Measurements from ENCODE around the gene RCOR2.

The RCOR2 gene

DNA sequence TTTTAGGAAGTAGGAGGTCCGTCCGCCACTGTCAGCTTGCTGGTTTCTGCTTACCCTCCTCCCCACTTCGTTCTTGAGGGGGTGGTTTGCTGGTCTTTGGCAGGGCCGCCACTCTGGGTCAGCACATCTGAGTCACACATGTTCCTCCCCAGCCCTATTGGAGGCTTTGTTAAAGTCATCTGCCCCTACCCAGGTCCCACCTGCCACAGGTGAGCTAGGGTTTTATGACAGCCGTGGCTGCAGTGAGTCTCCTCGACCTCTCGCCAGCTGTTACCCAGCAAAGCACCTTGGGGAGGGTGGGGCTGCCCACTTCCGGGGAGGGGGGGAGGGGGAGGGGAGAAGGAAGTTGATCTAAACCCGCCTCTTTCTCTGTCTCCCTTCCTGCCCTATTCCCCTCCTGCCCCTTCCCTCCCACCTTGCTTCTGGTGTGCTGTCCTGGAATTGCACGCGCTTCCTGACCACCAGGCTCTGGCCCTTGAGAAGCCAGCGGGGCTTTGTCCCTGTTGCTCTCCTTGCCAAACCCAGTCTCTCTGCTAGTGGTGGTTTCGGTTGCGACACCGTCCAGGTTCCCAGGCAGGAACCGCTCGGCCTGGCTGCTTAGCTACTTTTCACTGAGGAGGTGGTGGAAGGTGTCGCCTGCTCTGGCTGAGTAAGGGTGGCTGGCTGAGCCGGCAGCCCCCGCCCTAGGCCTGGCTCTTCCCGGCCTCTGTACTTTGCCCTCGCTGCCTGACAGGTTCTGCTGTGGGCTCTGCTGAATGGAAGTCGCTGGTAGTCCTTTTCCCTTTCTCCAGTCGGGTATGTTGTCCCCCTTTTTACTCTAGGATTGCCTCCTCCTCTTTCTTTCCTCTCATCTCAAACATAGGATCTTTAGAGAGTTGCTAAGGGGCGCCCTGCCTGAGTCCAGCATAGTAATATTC, 28.5 kb downstream of the RCOR2 start:
- DNase-seq (ENCODE audit: low read depth) = peak; percentile 79
- TF ChIP-seq, protein P1, sequence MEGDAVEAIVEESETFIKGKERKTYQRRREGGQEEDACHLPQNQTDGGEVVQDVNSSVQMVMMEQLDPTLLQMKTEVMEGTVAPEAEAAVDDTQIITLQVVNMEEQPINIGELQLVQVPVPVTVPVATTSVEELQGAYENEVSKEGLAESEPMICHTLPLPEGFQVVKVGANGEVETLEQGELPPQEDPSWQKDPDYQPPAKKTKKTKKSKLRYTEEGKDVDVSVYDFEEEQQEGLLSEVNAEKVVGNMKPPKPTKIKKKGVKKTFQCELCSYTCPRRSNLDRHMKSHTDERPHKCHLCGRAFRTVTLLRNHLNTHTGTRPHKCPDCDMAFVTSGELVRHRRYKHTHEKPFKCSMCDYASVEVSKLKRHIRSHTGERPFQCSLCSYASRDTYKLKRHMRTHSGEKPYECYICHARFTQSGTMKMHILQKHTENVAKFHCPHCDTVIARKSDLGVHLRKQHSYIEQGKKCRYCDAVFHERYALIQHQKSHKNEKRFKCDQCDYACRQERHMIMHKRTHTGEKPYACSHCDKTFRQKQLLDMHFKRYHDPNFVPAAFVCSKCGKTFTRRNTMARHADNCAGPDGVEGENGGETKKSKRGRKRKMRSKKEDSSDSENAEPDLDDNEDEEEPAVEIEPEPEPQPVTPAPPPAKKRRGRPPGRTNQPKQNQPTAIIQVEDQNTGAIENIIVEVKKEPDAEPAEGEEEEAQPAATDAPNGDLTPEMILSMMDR (IDR thresholded peaks at IDR 0.05; ENCODE audit: low read length, missing control alignments) = no peak
- H3K4me3 ChIP-seq (replicated peaks; ENCODE audit: low read depth, low read length) = peak overlapping the region; percentile 17

GRCh38 chr11:63887386-63887999, 29.5 kb downstream of the RCOR2 start:
- H3K4me3 ChIP-seq (replicated peaks; ENCODE audit: low read depth, low read length) = no peak overlapping the region
- DNase-seq (ENCODE audit: low read depth) = no peak
- TF ChIP-seq, protein P1 (IDR thresholded peaks at IDR 0.05; ENCODE audit: low read length, missing control alignments) = no peak

DNA sequence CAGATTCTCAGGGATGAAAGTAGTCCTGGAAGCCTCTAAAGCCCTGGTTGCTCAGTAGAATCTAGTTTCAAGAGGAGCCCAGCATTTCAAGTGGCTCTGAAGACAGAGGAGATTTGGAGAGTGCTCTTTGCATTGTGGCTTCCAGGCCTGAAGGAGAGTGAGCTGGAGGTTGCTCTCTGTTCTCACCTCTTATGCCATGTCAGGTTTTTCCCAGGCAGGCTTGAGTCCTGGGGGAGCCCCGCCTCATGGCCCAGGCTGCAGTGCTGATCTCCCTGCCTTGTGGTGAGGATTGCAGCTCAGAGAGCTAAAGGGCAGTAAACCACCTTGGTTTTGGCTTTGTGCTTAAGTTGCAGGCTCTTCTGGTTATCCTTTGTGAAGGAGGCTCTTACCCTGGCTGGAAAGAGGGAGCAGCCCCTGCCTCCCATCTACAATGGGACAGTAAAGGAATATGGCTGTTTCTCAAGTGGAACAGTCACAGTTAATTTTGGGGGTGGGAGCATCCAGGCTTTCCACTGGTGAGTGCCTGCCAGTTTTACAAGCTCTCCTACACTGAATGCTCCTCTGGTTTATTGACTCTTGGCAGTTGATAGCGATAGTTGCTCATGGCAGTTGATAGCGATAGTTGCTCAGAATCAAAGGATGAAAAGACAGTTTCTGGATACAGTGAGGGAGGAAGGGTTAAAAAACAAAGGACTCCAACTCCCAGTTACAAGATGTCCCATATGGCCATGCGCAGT, 32.6 kb downstream of the RCOR2 start:
- DNase-seq (ENCODE audit: low read depth) = no peak
- H3K4me3 ChIP-seq (replicated peaks; ENCODE audit: low read depth, low read length) = no peak overlapping the region
- TF ChIP-seq, protein P1 (IDR thresholded peaks at IDR 0.05; ENCODE audit: low read length, missing control alignments) = no peak

GRCh38 chr11:63883791-63884190, 33.2 kb downstream of the RCOR2 start:
- DNase-seq (ENCODE audit: low read depth) = no peak
- TF ChIP-seq, protein P1 (IDR thresholded peaks at IDR 0.05; ENCODE audit: low read length, missing control alignments) = no peak
- no peak overlapping the region for H3K4me3 ChIP-seq (replicated peaks; ENCODE audit: low read depth, low read length)

GRCh38 chr11:63882555-63883242, 34.3 kb downstream of the RCOR2 start:
- TF ChIP-seq, protein P1 (IDR thresholded peaks at IDR 0.05; ENCODE audit: low read length, missing control alignments) = no peak
- H3K4me3 ChIP-seq (replicated peaks; ENCODE audit: low read depth, low read length) = no peak overlapping the region
- no peak for DNase-seq (ENCODE audit: low read depth)

- H3K4me3 ChIP-seq (replicated peaks; ENCODE audit: low read depth, low read length) = no peak overlapping the region
- no peak for DNase-seq (ENCODE audit: low read depth)
- TF ChIP-seq, protein P1 (IDR thresholded peaks at IDR 0.05; ENCODE audit: low read length, missing control alignments) = no peak
Observed at GRCh38 chr11:63880403-63880790, 36.6 kb downstream of the RCOR2 start.
